Activated gamma-delta T cell (primary cell): ENCODE data around the gene EXOSC1.
"Not testable (repeated sequence)": the region's sequence is repeated elsewhere in the genome, so short reads cannot be mapped to it uniquely, and the experiment has no call there.

ENCODE experiments used
- DNase-seq: peaks from one replicate; lab custom pipeline; 2025; lab: John Stamatoyannopoulos, UW

EXOSC1 gene

DNA sequence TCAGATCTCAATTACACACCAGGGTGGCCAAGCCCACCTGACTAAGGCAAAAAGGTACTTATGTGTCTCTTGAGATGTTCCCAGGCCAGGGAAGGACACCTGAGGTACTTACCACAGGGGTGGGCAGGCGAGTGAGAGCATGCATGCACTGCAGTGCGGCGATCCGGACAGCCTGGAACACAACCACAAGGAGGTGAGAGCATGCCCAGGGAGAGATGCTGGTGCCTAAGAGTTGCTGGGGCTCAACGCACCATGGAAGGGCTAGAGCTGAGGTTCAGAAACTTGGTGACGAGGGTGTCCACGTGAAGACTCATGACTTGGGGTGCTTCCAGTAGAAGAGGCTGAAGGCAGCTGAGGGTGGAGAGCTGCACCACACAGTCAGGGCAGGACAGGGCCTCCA lies 13.3 kb upstream of the EXOSC1 start:
- no peak for DNase-seq

DNA sequence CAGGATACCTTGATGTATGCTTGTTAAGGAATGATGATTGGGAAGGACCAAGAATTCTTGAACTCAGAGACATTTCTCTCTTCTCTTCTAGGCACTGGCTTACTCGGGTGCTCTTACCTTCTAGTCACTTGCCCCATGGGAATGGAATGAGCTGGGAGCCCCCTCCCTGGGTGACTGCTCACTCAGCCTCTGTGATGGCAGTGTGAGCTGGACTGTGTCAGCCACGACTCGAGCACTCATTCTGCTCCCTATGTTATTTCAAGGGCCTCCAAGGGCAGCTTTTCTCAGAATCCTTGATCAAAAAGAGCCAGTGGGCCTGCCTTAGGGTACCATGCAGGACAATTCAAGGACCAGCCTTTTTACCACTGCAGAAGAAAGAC lies 10.9 kb upstream of the EXOSC1 start:
- DNase-seq, result no peak

DNA sequence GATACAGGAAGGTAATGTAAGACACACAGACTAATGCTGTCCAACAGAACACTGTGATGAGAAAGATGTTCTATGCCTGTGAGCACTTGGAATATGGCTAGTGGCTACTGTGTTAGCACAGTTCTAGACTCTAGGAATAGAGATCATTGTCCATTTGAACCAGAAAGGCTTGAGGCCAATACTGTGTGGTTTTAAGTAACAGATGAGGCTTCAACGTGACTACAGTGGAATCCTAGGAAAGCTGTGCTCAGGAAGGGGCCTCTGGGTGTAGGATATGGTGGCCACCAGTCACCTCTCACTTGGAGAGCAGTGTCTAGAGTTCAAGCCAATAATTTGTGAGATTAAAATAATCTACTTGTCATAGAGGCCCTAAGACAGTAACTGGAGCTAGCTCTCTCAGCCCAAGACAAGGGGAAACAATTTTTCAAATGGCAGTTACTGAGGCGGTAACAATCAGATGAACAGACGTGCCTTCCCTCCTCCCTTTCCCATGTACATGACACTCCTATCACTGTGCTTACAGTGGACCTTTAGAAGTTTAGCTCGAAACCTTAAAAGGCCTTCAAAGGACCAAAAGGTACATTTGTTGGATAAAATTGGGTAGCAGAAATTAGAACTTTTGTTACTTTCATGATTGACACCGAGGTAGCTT lies 10.4 kb upstream of the EXOSC1 start:
- no peak for DNase-seq

DNA sequence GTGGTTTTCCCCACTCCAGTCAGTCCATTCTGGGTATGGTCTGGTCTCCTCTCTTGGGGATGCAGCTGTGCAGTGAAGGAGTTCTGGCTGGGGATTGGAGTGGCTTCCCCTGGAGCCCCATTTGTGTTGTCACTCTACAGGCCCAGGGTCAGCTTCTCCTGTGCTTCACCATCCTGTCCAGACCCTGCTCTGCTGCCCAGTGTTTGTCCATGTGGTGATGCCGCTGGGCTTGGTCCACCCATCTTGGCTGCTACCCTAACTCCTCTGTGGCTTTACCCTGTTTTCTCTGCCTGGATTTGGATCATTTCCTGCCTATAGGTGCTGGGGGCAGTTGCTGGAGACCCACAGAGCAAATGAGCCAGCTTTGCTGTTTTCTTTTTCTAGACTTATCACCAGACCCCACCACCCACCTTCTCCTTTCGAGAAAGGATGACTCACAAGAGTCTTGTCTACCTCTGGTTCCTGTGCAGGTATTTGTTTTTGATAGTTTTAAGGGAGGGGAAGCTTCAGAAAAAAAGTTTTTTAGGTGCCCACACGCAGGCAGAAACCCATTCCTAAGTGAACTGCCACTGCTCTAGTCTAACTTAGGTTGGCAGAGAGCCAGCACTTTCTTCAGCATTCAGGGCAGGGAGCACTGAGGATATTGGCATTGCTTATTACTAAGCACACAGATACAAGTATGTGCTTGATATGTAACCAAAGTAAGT lies 8.7 kb upstream of the EXOSC1 start:
- no peak for DNase-seq

DNA sequence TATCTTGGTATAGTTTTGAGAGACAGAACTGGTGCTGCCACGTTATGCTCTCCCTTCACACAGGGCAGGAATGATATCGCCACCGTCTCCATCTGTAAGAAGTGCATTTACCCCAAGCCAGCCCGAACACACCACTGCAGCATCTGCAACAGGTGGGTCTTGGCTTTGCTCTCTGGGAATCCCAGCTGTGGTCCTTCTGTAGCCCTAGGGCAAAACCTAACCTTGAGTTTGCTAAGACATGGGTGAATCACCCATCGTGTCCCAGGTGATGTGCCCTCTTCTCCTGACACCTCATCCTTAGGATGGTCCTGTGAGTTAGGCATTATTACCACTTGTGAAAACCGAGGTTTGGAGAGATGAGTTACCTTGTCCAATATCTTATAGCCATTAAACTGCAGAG lies 6.5 kb upstream of the EXOSC1 start:
- DNase-seq, result no peak

DNA sequence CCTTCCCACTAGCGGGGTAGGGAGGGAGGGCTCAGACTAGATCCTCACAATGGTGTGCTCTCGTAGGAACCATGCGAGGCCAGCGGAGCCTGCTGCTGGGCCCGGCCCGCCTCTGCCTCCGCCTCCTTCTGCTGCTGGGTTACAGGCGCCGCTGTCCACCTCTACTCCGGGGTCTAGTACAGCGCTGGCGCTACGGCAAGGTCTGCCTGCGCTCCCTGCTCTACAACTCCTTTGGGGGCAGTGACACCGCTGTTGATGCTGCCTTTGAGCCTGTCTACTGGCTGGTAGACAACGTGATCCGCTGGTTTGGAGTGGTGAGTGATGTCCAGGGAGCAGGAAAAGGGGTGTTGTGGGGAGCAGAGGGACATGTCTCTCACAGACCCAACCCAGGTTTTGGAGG lies 5.8 kb upstream of the EXOSC1 start:
- no peak for DNase-seq

DNA sequence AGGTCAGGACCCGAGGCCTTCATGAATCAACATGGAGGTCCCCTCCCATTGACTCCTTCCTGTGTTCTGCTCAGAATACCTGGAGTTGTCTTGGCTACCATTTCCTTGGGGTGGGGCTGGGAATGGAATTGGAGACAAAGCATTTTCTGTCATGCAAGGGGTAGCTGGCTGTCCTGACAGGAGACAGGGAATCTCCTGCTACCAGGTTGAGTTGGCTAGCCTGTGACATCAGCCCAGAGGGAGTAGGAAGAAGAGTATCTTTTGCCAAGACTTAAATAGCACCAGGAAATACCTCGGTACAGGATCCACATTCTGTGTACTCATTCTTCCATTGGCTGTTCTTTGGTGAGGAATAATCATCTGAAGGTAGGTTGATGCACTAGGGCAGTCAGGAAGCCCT lies 5.0 kb upstream of the EXOSC1 start:
- no peak for DNase-seq

DNA sequence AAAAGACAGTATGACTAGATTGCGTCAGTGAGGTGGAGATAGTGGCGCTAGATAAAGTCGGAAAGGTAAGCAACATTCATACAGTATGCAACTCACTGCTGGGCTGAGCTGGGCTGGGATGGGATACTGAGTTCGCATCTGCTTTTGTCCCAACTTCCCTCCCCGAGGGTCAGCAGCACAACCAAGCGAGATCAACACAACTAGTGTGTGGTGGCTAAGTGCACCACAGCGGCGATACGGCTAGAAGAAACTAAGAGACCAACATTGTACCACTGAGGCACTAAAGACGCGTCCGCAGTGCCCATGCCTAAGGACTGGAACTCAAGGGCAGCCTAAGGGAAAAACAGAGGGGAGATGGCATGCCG lies 467 bp downstream of the EXOSC1 start:
- DNase-seq, result no peak

DNA sequence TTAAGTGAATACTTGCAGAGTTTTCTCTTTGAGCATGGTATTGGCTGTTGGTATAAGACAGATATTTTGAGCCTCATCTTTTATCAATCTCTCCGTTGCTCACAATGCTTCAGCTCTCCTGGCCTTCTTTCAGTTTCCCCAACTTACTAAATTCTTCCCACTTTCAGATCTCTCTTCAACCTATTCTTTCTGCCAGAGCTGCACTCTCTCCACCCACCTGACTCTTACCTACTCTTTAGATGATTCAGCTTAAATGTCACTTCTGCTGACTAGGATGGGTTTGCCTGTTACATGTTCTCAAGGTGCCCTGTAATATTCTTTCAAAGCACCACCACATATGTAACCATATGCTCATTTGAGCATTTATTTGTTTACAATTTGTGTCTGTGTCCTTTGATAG lies 1.6 kb downstream of the EXOSC1 start:
- no peak for DNase-seq

DNA sequence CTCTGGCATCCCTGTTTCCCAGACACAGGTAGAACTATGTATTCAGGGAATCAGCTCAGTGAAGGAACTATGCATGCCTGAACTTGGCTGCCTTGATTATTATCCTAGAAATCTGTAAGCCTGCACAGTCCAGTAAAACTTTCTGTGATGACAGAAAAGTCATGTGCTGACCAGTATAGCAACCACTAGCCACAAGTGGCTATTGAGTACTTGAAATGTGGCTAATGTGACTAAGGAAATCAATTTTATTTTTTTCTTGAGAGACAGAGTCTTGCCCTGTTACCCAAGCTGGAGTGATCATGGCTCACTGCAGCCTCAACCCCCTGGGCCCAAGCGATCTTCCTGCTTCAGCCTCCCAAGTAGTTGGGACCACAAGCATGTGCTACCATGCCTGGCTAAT lies 3.5 kb downstream of the EXOSC1 start:
- no peak for DNase-seq

DNA sequence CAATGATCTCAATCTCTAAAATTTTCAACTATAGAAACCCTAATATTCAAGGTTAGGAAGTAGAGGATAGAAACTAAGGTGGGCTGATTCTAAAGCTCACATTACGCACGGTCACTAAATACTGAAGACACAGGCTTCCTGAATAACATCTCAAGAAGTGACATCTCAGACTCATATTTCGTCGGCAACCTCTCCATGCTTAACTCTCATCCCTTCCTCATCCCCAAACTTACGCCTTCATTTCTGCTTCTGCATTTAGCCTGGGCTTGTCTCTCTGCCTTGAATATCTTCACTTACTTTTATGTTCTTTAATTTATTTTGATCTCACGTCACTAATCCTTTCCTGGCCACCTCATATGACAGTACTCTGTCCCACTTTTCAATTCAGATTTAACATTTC lies 10.6 kb downstream of the EXOSC1 start:
- DNase-seq, result no peak

DNA sequence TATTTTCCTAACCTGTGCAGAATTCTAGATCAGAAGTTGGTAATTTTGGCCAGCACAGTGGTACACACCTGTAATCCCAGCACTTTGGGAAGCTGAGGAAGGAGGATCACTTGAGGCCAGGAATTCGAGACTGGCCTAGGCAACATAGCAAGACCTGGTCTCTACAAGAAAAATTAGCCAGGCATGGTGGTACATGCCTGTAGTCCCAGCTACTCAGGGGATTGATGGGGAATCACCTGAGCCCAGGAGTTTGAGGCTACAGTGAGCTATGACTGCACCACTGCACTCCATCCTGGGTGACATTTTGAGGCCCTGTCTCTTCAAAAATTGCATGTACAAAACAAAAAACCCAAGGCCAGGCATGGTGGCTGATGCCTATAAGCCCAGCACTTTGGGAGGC lies 11.2 kb downstream of the EXOSC1 start:
- DNase-seq, result no peak

DNA sequence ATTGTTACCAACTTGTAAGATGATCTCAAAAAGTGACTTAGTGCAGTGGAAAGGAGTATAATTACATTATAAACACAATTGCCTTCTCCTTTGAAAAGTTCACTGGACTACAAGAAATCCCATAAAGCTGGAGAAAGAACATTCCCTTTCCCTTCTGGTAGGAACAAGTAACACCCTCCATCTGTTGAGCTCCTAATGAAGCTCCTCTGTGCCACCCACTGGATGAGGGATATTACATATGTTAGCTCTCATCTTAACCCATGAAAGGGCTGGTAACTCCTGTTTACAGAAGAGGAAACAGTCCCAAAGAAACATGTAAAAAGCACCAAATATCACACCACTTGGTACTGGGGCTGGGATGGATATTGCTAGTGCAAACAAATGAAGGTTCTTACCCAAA lies 11.8 kb downstream of the EXOSC1 start:
- DNase-seq, result no peak

DNA sequence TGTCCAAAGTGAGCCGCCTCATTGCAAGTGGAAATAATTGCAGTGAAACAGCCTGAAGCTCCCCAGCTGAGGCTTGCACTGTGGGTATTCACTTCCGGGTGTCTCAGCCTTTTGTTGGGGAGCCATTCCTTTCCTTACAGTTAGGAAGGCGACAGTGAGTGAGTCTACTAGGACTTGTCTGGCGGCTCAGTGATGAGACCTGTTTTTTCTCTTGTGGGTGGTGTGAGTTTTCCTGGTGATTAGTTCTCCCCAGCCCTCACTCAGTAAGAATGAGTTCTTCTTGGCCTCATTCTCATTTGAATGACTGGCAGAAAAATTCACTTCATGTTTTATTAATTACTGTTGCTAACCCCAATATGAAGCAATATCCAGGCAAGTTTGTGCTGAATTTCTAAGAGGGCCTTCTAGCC lies 17.2 kb downstream of the EXOSC1 start:
- no peak for DNase-seq

DNA sequence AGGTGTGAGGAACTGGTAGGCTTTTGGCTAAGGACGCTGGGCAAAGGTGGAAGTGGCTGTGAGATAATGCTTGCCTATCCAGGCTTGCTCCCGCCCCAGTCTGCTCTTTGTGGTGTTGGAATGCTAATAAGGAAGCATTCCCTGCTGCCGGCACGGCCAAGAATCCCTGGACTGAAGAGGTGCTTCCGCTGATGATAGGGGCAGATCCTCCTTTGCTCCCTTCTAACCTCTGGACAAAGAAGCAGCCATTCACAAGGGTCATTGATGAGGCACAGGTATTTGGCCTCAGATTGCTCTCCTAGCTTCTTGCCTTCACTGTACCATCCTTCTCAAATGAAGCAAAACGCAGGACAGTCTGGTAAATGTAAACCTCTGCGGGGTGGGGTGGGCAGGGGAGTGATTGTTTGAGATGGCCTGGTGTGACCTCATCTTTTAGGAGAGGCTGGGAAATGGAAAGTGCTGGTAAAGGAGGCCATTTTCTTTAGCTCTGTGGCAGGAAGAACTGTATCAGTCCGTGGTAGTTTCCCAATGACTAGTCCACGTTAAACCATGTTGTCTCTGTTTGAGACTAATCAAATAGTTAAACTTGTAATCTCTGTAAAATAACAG lies 18.1 kb downstream of the EXOSC1 start:
- no peak for DNase-seq

DNA sequence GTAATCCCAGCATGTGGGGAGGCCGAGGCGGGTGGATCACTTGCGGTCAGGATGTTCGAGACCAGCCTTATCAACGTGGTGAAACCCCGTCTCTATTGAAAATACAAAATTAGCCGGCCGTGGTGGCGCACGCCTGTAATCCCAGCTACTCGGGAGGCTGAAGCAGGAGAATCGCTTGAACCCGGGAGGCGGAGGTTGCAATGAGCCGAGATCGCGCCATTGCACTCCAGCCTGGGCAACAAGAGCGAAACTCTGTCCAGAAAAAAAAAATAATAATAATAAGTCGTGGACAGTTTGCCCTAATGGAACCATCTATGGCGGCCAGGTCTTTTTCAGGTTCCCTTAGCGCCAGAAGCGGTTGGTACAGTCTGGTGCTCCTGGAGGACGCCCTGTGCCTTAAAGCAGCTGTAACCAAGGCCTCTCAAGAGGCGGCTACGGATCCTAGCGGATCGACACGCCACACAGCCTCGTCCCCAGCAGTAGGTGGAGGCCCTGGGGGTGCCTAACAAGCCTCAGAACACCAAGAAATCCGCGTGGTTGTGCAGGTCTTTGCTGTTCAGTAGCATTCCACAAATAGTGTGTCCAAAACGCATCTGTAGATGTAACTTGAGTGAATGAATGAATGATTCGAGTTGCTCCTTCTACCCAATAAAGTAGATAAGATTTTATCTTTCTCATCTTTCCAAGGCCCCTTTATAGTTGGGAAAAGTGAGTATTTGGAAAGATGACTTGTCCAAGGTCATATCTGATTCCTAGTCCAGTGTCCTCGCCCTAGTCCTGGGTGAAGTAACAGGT lies 18.8 kb downstream of the EXOSC1 start:
- DNase-seq, result no peak

DNA sequence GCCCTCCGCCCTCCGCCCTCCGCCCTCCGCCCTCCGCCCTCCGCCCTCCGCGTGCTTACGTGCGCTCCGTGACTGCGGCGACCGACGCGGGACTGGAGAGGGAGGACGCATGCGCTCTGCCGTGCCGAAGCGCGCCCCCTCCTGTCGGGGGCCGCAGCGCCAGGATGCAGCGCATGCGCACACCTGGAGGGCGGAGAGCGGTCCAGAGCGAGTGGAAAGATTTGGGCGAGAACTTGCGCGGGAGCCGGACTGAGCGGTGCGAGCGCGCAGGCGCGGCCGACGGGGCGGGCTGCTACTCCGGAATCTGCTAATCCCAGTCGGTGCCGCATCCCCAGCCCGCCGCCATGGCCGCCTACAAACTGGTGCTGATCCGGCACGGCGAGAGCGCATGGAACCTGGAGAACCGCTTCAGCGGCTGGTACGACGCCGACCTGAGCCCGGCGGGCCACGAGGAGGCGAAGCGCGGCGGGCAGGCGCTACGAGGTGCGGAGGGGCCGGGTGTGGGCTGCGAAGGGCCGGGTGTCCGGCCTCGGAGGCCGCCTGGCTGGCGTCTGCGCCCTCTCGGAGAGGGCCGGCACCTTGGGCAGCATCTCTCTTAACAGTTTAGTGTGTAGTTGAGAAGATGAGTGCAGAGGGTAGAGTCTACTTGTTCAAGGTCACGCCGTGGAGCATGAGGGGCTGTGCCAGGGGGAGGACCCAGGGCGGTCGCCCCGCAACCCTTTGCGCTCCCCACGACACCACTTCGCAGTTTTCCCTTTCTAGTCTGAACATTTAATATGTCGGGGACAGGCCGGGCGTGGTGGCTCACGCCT lies 19.6 kb downstream of the EXOSC1 start, which contains the start of gene PGAM1:
Gene PGAM1, plus strand, starts transcription at position 228 of the 812 bp plus-strand sequence. Its CDS starts 117 bp downstream, at position 345.
- peak; percentile 94 for DNase-seq

DNA sequence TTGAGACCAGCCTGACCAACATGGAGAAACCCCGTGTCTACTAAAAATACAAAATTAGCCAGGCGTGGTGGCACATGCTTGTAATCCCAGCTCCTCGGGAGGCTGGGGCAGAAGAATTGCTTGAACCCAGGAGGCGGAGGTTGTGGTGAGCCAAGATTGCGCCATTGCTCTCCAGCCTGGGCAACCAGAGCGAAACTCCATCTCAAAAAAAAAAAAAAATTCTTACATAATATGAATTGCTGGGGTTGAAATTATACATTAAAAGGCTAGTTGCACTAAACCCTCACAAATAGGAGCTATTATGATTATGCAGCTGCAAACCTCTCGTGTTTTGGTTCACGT lies 22.1 kb downstream of the EXOSC1 start:
- DNase-seq, result not testable (repeated sequence)

DNA sequence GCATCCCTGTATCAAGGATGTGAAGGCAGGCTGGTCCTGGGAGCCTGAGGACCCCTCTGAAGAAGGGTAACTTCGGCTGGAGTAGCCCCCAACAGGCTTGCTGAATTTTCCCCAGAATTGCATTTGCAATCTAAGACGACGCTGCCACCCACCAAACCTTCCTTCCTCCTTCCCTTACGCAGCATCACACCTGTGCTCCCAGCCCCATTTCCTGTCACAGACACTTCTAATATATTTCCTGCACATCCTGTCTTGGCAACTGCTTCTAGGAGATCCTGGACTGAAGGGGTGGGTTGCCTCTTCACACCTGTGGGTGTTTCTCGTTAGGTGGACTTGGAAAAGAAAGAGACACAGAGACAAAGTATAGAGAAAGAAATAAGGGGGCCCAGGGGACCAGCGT lies 29.2 kb downstream of the EXOSC1 start:
- DNase-seq, result no peak

DNA sequence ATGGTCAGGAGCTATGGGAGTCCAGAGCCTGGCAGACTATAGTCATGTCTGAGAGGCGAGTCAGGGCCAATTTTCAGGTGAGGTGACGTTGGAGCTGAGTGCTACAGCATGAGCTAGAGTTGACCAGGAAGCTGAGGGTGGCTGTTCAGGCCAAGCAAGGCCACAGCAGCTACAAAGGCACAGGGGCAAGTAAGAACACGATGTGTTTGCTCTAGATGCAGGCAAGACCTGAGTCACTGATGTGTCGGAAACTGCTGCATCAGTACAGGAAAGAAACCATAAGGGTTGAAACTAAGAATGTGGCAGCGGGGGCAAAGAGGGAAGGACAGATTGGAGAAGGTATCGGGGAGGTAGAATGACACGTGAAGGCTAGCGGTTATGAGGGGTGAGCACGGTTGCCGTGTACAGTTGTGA lies 32.9 kb downstream of the EXOSC1 start:
- DNase-seq, result no peak

DNA sequence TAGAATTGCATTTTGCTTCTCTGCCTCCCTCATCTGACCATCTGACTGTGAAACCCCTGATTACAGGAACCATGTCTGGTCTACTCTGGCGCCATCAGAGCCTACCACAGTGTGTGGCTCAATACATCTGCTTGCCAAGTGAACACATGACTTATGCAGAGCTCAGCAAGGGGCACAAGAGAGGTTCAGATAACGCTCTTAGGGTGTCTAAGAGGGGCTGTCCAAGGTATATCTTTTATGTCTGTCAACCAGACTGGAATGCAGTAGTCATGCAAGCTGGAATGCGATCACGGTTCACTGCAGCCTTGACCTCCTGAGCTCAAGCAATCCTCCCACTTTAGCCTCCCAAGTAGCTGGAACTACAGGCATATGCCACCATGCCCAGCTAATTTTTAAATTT lies 34.4 kb downstream of the EXOSC1 start:
- no peak for DNase-seq

DNA sequence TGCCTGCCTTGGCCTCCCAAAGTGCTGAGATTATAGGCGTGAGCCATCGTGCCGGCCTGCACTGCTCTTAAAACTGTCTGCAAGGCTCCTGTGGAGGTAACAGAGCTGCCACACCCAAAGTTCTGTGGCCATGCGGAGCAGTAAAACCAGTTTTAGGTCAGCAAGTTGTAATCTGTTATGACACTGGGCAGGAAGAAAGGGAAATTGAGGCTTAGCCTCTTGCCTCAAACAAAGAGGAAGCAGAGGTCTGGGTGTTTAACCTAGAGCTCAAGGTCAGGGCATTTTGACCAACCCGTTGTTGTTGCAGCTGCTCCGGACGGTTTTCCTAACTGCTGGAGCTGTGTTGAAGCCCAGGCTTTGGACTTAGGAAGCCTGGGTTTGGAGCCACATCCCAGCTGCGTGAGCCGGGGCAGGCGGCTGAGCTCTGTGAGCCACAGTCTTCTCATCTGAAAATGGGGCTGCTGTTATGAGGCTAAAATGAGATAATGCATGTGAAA lies 37.3 kb downstream of the EXOSC1 start:
- DNase-seq, result no peak
